GM23338 (cell line): ENCODE measurements around the gene GIMAP1. TPM values are rescaled to one million over a fixed set of nuclear protein-coding genes. Genes with fewer than 3 reads are reported as not detected.
"Not testable (repeated sequence)": the region's sequence is repeated elsewhere in the genome, so short reads cannot be mapped to it uniquely, and the experiment has no call there.

Source experiments
- ATAC-seq: fragments of 200-7000 bp; cut with Tn5 transposase; 3 replicates; pipeline ENCODE4 v1.9.1; 2020
- DNase-seq: peaks from one replicate; pipeline ENCODE4 v3.0.0-alpha.2; 2015; ENCODE audit warnings: low spot score
- H2AFZ ChIP-seq: fragments of 200-600 bp; sonication (generic); 2 replicates; pipeline ENCODE4 v1.8.0; 2016; ENCODE audit warnings: antibody characterized with exemption, mild to moderate bottlenecking, moderate library complexity
- H3F3A ChIP-seq: fragments of 200-600 bp; sonication (generic); replicated peaks from 2 replicates; pipeline ENCODE4 v1.8.0; 2017; ENCODE audit warnings: antibody characterized with exemption, mixed run types, low read depth
- H3K27ac ChIP-seq: fragments of 200-600 bp; sonication (generic); 2 replicates; pipeline ENCODE4 v1.6.1; 2016; ENCODE audit warnings: low read depth
- H3K27me3 ChIP-seq: fragments of 200-600 bp; sonication (generic); 2 replicates; pipeline ENCODE4 v1.8.0; 2016; ENCODE audit warnings: mild to moderate bottlenecking, mixed run types, moderate library complexity; ENCODE audit not compliant: insufficient read depth
- H3K36me3 ChIP-seq: fragments of 200-600 bp; sonication (generic); 2 replicates; pipeline ENCODE4 v1.8.0; 2016; ENCODE audit warnings: mild to moderate bottlenecking; ENCODE audit not compliant: insufficient read depth
- H3K4me1 ChIP-seq: fragments of 200-600 bp; sonication (generic); 2 replicates; pipeline ENCODE4 v1.8.0; 2016; ENCODE audit warnings: mild to moderate bottlenecking, moderate library complexity; ENCODE audit not compliant: insufficient read depth
- H3K4me2 ChIP-seq: fragments of 200-600 bp; sonication (generic); 2 replicates; pipeline ENCODE4 v1.7.1; 2017; ENCODE audit warnings: mixed run types
- H3K4me3 ChIP-seq: fragments of 200-600 bp; sonication (generic); 2 replicates; pipeline ENCODE4 v1.6.1; 2016; ENCODE audit warnings: mixed run types
- H3K79me2 ChIP-seq: fragments of 200-600 bp; sonication (generic); replicated peaks from 2 replicates; pipeline ENCODE4 v1.8.0; 2017; ENCODE audit warnings: mild to moderate bottlenecking; ENCODE audit not compliant: insufficient read depth
- H3K9me2 ChIP-seq: fragments of 200-600 bp; sonication (generic); 2 replicates; pipeline ENCODE4 v1.8.0; 2017; ENCODE audit not compliant: insufficient read depth
- H4K20me1 ChIP-seq: fragments of 200-600 bp; sonication (generic); replicated peaks from 2 replicates; pipeline ENCODE4 v1.8.0; 2017; ENCODE audit warnings: mild to moderate bottlenecking; ENCODE audit not compliant: insufficient read depth
- H3K27ac Mint-ChIP-seq: 2 replicates; pipeline ENCODE4 v1.8.0; 2020; ENCODE audit warnings: inconsistent platforms, mild to moderate bottlenecking, moderate library complexity, mixed read lengths
- H3K27me3 Mint-ChIP-seq: 3 replicates; pipeline ENCODE4 v1.8.0; 2022; ENCODE audit warnings: low read depth, mild to moderate bottlenecking, moderate library complexity, mixed read lengths, inconsistent platforms; ENCODE audit not compliant: insufficient read depth, poor library complexity
- H3K36me3 Mint-ChIP-seq: 3 replicates; pipeline ENCODE4 v1.8.0; 2021; ENCODE audit warnings: low read depth, mild to moderate bottlenecking, inconsistent platforms, moderate library complexity, mixed read lengths
- H3K4me1 Mint-ChIP-seq: 3 replicates; pipeline ENCODE4 v1.8.0; 2020; ENCODE audit warnings: mild to moderate bottlenecking, inconsistent platforms, mixed read lengths
- H3K4me3 Mint-ChIP-seq: 3 replicates; pipeline ENCODE4 v1.8.0; 2021; ENCODE audit warnings: moderate library complexity, mild to moderate bottlenecking, inconsistent platforms, mixed read lengths
- H3K9me3 Mint-ChIP-seq: 3 replicates; pipeline ENCODE4 v1.8.0; 2020; ENCODE audit warnings: moderate library complexity, mild to moderate bottlenecking, inconsistent platforms, mixed read lengths
- polyA plus RNA-seq: library from polyadenylated mRNA; unstranded; fragments of >200 nt; fragmentation: Nextera tagmentation; extraction: Ambion mirVana; gene quantifications from 2 replicates; pipeline ENCODE4 v1.2.1, GENCODE V29; 2016
- total RNA-seq: library from RNA; depleted of rRNA; stranded (reverse); fragments of >200 nt; shearing (Covaris generic); gene quantifications from 2 replicates; pipeline ENCODE4 v1.2.3, GENCODE V29; 2014

The GIMAP1 gene
- total and polyA plus RNA-seq, 2 experiments from 2014 or later = not detected

DNA sequence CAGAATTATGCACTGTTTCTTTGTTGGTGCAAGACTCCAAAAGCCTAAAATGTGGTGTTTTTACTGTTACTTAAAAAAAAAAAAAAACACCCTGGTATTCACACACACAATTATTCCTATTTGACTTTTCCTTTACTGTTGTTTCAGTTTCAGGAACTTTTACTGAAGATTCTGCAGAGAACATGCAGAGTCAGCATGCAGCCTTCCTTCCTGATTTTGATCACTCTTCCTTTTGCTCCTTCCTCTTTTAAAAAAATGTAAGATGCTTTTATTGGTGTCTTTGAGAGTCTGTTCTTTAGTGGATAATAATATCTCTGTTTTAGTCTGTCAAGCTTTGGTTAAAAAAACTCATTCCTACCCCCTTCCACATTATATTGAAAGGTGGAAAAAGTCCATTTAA is 40.1 kb upstream of the GIMAP1 start:
- not testable (repeated sequence) for ATAC-seq, H3K4me2 ChIP-seq, H3K27ac ChIP-seq, H3K4me3 ChIP-seq, H3K4me1 ChIP-seq, H3K79me2 ChIP-seq, H3K9me2 ChIP-seq, H3K36me3 ChIP-seq, H3K27me3 Mint-ChIP-seq, H3K4me1 Mint-ChIP-seq, DNase-seq, H3F3A ChIP-seq, H3K27ac Mint-ChIP-seq, H4K20me1 ChIP-seq, H3K27me3 ChIP-seq, H3K4me3 Mint-ChIP-seq, H2AFZ ChIP-seq
- Mint-ChIP-seq H3K36me3 (peaks cover 12% of the 10 kb centered on the region), H3K9me3 (peaks cover 22% of the 10 kb centered on the region)

- not testable (repeated sequence) for H3K27ac Mint-ChIP-seq, ATAC-seq, H3K4me2 ChIP-seq, H3K4me1 ChIP-seq, H3K4me3 ChIP-seq, H3K36me3 ChIP-seq, H3K4me3 Mint-ChIP-seq, DNase-seq, H4K20me1 ChIP-seq, H3K27me3 ChIP-seq, H3K9me2 ChIP-seq, H3K79me2 ChIP-seq, H3K4me1 Mint-ChIP-seq, H3K27me3 Mint-ChIP-seq, H3K27ac ChIP-seq, H3F3A ChIP-seq, H2AFZ ChIP-seq
- peaks cover 12% of the 10 kb centered on the region for H3K36me3 Mint-ChIP-seq
- H3K9me3 Mint-ChIP-seq = peaks cover 22% of the 10 kb centered on the region
Observed at GRCh38 chr7:150676854-150677253, 39.6 kb upstream of the GIMAP1 start.

DNA sequence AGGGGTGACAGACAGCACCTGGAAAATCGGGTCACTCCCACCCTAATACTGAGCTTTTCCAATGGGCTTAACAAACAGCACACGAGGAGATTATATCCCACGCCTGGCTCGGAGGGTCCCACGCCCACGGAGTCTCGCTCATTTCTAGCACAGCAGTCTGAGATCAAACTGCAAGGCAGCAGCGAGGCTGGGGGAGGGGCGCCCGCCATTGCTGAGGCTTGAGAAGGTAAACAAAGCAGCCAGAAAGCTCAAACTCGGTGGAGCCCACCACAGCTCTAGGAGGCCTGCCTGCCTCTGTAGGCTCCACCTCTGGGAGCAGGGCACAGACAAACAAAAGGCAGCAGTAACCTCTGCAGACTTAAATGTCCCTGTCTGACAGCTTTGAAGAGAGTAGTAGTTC is 37.8 kb upstream of the GIMAP1 start:
- ATAC-seq, DNase-seq, H3K4me2 ChIP-seq, H2AFZ ChIP-seq, H3K4me1 ChIP-seq, H3K27me3 Mint-ChIP-seq, H3K79me2 ChIP-seq, H4K20me1 ChIP-seq, H3F3A ChIP-seq, H3K4me1 Mint-ChIP-seq, H3K36me3 ChIP-seq, H3K27ac ChIP-seq, H3K9me2 ChIP-seq, H3K4me3 ChIP-seq, H3K4me3 Mint-ChIP-seq, H3K27ac Mint-ChIP-seq, H3K27me3 ChIP-seq: not testable (repeated sequence)
- Mint-ChIP-seq H3K9me3 (peaks cover 22% of the 10 kb centered on the region), H3K36me3 (peaks cover 12% of the 10 kb centered on the region)

DNA sequence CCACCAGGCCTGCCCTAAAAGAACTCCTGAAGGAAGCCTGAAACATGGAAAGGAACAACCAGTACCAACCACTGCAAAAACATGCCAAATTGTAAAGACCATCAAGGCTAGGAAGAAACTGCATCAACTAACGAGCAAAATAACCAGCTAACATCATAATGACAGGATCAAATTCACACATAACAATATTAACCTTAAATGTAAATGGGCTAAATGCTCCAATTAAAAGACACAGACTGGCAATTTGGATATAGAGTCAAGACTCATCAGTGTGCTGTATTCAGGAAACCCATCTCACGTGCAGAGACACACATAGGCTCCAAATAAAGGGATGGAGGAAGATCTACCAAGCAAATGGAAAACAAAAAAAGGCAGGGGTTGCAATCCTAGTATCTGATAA is 36.0 kb upstream of the GIMAP1 start:
- H3K27me3 Mint-ChIP-seq, H4K20me1 ChIP-seq, H3K4me3 Mint-ChIP-seq, H3K27ac ChIP-seq, H3K4me1 ChIP-seq, ATAC-seq, H2AFZ ChIP-seq, H3K27ac Mint-ChIP-seq, H3K4me3 ChIP-seq, DNase-seq, H3K4me1 Mint-ChIP-seq, H3K27me3 ChIP-seq, H3K36me3 ChIP-seq, H3K4me2 ChIP-seq, H3F3A ChIP-seq, H3K79me2 ChIP-seq, H3K9me2 ChIP-seq: not testable (repeated sequence)
- Mint-ChIP-seq H3K9me3 (peaks cover 22% of the 10 kb centered on the region), H3K36me3 (peaks cover 12% of the 10 kb centered on the region)
